ENCODE measurements around the gene KLHL26. TPM values are rescaled to one million over a fixed set of nuclear protein-coding genes. Genes with fewer than 3 reads are reported as not detected.

KLHL26 gene
- total RNA-seq, 4 donors from 2014 or later, result 9.9 to 16.0 (median 10.9) TPM

DNA sequence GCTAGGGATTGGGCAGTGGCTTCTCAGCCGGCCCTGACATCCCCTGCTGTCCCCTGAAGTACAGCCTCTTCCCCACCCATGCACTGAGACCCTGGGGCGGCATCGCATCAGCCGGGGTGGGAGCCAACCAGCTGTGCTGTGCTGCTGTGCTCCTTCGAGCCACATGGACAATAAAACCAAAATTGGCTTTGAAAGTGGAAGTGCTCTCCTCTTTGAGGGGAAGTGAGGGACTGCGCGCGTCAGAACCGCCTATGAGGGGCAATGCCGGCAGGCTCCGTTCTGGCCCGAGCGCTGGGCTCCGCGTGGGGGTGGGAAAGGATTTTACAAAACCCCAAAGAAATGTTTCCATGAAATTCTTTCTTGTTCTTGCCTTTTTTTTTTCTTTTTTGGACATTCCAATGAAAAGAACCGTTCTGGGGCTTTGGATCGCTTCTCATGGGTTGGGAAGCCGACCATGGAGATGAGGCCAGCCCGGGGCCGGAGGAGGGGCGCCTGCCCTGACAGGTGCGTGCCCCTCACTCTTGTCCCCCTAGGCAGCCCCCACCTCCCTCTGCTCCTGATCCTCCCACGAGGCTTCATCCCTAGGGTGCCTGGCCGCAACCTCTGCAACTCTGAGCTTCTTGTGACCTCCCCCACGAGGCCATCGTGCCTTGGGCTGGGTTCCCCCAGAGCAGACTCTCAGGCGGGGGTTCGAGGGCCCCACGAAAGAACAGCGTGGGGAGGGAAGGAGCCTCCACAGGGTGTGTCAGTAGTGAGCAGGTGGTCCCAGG is 22.6 kb downstream of the KLHL26 start:
- peak overlapping the region in 3 of 4 donors; percentile 40 to 72 (median 50) for H3K27ac ChIP-seq
- peak in 1 of 3 donors; percentile 57 for DNase-seq
- peaks cover 0 to 15% (median 3%) of the 10 kb centered on the region in 4 donors for H3K4me1 ChIP-seq

DNA sequence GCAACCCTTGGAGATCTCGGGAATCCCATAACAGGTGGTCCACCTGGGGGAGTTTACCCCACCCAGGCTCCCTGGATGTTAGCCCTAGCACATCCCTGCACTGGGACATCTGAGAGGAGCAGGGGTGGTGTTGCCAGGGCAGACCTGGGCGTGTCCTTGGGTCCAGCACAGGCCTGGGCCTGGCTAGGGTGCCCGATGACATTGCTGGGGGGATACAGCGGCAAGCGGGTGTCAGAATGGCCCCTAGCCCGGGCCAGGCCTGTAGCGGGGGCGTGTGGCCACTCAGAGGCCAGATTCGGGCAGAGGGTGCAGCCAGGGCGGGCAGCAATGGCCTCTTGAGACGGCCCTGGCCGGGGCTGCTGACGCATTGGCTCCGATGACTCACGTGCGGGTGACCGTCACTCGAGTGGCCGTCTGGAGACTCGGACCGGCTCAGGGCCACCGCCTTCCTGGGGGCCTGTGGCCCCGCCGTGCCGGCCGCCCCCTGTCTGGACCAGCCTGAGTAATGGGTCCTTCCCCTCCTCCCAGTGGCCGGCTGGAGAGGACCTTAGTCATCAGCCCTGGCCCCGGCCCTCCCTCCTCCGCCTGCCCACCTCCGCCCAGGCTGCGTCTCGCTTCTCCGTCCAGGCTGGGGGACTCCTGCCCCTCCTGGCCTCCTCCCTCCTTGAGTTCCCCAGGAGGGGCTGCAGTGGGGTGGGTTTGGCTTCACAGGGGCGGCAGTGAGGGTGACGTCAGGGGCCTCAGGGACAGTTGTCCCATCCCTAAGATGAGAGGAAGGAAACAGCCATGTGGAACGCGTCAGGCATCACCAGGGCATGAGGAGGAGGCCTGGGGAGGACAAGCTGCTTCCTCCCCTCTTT is 23.5 kb downstream of the KLHL26 start:
- TF ChIP-seq, protein P1, sequence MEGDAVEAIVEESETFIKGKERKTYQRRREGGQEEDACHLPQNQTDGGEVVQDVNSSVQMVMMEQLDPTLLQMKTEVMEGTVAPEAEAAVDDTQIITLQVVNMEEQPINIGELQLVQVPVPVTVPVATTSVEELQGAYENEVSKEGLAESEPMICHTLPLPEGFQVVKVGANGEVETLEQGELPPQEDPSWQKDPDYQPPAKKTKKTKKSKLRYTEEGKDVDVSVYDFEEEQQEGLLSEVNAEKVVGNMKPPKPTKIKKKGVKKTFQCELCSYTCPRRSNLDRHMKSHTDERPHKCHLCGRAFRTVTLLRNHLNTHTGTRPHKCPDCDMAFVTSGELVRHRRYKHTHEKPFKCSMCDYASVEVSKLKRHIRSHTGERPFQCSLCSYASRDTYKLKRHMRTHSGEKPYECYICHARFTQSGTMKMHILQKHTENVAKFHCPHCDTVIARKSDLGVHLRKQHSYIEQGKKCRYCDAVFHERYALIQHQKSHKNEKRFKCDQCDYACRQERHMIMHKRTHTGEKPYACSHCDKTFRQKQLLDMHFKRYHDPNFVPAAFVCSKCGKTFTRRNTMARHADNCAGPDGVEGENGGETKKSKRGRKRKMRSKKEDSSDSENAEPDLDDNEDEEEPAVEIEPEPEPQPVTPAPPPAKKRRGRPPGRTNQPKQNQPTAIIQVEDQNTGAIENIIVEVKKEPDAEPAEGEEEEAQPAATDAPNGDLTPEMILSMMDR (IDR thresholded peaks at IDR 0.05), result no peak
- no peak for TF ChIP-seq POLR2A (IDR thresholded peaks at IDR 0.05)
- DNase-seq, result peak in 1 of 3 donors; percentile 65
- no peaks in the 10 kb centered on the region for H3K27me3 ChIP-seq
- H3K27ac ChIP-seq, result peak overlapping the region; percentile 7 to 72 (median 45)
- H3K36me3 ChIP-seq, result peaks cover 0 to 8% (median 0%) of the 10 kb centered on the region in 3 donors
- no peak overlapping the region for H3K4me3 ChIP-seq
- no peaks in the 10 kb centered on the region for H3K9me3 ChIP-seq
- peaks cover 0 to 15% (median 3%) of the 10 kb centered on the region in 4 donors for H3K4me1 ChIP-seq

More for the DNA sequence above, 22.6 kb downstream of the KLHL26 start:
- Histone ChIP-seq H3K27me3 (no peaks in the 10 kb centered on the region), H3K4me3 (no peak overlapping the region), H3K9me3 (no peaks in the 10 kb centered on the region), H3K36me3 (peaks cover 0 to 5% (median 0%) of the 10 kb centered on the region in 3 donors)
- TF ChIP-seq, protein P1 (IDR thresholded peaks at IDR 0.05), result no peak
- no peak for TF ChIP-seq POLR2A (IDR thresholded peaks at IDR 0.05)

GRCh38 chr19:18660939-18661670 is 24.3 kb downstream of the KLHL26 start:
- Histone ChIP-seq H3K4me1 (peaks cover 0 to 15% (median 3%) of the 10 kb centered on the region in 4 donors), H3K36me3 (peaks cover 0 to 8% (median 0%) of the 10 kb centered on the region in 3 donors), H3K27ac (peak overlapping the region in 2 of 4 donors; percentile 40 to 72), H3K27me3 (no peaks in the 10 kb centered on the region), H3K4me3 (no peak overlapping the region), H3K9me3 (no peaks in the 10 kb centered on the region)
- DNase-seq, result no peak
- no peak for TF ChIP-seq POLR2A (IDR thresholded peaks at IDR 0.05)
- TF ChIP-seq, protein P1 (IDR thresholded peaks at IDR 0.05), result no peak

DNA sequence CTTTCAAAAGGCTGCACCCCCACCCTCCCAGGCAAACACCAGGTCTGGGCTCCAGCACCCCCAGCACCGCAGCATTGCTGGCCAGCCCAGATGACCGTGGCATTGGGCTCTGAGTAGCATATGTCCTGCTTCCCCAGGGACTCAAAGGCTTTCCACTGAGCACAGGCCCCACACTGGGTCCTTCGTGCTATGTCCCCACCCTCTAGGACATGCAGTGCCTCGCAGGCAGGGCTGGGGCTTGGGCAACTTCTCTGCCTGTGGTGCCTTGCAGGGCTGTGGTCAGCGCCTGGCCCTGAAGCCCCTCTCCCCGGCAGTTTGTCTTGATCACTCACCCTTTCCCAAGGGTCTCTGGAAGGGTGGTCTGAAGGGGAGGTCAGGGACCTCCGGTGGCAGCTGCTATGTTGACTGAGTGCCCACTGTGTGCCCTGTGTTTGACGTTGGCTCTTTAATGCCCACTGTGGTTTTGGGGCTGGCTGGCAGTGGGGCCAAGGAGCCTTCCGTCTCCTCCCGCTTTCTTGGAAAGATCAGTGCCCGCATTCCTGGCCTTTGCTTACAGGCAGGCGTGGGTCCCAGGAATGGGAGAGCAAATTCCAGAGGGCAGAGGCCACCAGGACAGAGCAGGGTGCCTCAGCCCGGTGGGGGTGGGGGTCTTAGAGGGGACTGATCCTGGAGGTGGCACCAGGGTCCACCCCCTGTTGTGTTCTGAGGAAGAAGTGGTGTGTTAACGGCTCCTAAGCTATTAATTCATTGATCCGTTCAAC is 26.3 kb downstream of the KLHL26 start:
- peaks cover 0 to 6% (median 2%) of the 10 kb centered on the region in 4 donors for H3K4me1 ChIP-seq

More for the DNA sequence above, 26.3 kb downstream of the KLHL26 start:
- Histone ChIP-seq H3K36me3 (peaks cover 0 to 17% (median 0%) of the 10 kb centered on the region in 3 donors), H3K27me3 (no peaks in the 10 kb centered on the region), H3K27ac (no peak overlapping the region), H3K9me3 (no peaks in the 10 kb centered on the region), H3K4me3 (no peak overlapping the region)
- no peak for TF ChIP-seq POLR2A (IDR thresholded peaks at IDR 0.05)
- TF ChIP-seq, protein P1 (IDR thresholded peaks at IDR 0.05), result no peak
- no peak for DNase-seq
